NOMO-1 treated with dmso at 0.1 percent for 144 hours (cell line): ENCODE data around the gene CRTAC1.

Experiments
- DNase-seq: peaks from one replicate; lab custom pipeline; 2025; ENCODE audit not compliant: unreplicated experiment; lab: John Stamatoyannopoulos, UW

CRTAC1 gene

DNA sequence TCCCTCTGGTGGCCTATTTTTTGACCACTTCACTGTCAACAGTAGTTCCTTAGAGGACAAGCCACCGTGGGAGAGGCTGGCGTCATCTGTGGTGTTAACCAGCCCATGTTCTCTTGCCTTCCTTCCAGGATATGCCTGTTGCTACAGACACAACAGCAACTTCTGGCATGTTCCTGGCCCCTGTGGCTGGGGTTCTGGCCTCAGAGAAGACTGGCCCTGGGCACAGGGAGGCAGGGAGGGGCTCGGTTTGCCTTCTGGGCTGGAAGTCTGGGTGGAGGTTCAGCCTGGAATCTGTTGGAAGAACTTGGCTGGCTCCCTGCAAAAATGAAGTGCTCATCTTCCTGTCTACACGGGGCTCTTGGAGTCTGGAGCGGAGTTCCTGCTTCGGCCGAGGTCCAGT lies 155.0 kb downstream of the CRTAC1 start:
- DNase-seq: no peak

DNA sequence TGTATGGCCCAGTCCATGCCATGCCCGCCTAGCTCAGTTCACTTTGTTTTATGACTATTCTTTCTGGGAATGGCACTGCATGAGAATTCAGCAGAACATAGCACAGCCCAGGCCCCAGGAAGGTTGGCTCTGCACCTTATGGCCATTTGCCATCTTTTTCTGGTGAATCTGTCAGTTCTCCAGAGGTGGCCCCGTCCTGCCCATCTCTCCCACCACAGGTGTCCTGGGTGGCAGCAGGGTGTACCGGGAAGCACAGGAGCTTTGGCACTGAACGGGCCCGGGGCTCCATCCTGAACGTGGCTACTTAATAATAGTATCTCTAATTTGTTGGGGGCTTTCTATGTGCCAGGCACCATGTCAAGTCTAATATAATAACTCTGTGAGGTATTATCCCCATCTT lies 156.1 kb downstream of the CRTAC1 start:
- no peak for DNase-seq

DNA sequence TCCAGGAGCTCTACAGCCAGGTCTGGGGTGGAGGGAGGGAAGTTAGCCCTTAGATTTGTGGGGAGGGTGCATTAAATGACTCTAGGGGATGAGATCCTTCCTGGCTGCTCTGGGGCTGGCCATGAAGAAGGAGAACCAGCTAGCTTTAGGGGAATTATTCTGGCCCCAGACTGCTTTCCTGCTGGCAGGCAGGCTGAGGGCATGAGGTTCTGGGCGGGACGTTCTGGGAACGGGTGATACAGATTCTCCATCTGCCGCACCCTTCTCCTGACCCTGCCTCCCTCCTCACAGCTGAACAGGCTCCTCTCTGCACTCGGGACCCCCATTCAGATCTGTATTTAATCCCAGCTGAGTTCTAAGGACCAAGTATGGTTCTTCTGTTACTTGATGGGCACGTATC lies 156.9 kb downstream of the CRTAC1 start:
- DNase-seq: no peak

DNA sequence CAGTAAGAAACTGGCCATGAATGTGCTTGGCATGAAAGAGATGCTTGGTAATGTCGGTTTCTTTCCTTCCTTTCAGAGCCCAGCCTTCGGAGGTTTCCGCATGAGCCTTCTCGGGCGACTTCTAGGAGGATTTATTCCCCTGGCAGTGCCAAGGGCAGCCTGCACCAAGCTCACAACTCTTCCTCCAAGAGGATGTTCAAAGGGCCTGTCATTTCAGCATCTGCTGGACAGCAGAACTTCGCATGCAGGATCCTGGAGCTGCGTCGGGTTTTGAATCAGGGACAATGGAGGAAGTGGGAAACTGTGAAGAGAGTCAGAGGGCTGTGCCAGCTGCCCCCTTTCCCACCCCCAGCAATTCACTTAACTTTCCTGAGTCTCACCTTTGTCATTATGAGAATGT lies 159.4 kb downstream of the CRTAC1 start:
- DNase-seq: no peak

DNA sequence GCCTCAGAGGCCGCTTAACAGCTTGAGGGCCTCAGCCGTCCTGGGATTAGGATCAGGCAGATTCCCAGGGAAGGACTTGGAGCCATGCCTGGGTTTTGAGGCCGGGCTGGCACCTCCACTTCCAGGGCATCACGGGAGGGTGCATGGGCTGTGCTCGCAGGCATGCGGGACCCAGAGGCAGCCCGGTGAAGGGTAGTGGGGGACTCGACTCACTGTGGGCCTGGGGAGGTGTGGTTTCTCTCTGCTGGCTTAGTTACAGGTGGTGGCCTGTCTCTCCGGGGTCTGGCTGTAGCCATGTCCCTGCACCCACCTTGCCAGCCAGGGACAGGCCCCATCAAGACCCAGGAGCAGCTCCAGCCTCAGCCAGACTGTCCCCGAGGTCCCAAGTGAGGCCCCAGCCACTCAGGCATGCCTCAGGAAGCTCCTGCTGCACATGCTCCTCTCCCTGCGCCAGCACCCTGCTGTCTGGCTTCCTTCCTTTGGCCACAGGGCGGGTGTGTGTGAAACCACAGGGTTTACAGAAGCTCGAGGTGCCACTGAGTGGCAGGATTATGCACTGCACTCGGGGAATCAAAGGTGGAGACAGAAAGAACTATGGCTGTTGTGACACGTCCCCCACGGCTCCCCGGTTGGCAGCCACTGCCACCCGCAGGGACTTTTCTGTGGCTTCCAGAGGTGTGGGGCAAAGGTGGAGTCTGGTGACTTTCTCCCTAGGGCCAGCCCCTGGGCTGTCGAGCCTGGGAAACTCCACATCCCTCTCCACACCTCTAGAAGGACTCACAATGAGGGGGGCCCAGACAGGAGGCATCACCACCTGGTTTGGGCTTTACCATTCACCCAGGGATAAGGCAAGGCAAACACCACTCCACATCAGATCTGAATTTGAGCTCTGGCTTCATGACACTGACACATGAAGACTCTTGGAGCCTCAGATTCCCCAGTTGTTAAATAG lies 161.1 kb downstream of the CRTAC1 start:
- DNase-seq: peak; percentile 72

DNA sequence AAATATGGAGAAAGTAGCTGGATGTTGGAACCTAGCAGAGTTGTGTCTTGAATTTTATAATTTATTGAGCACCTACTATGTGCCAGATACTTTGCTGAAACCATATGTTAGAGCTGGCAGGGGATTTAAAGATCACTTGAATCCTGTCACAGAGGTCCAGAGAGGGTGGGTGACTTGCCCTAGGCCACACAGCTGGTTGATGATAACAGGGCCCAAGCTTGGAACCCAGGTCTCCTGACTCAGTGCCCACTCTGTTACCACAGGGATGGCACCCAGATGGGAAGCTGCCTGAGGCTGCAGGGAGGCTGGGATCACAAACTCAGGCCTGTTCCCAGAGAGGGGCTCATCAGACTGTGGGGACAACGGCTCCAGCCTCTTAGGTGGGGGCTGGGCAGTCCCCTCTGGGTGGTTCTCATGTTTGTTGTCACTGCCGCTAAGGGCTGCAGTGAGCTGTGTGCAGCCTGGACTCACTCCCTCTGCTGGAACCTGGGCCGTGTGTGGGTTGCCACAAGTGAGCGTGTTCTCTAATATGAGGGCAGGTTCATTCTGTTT lies 162.2 kb downstream of the CRTAC1 start:
- DNase-seq: no peak

DNA sequence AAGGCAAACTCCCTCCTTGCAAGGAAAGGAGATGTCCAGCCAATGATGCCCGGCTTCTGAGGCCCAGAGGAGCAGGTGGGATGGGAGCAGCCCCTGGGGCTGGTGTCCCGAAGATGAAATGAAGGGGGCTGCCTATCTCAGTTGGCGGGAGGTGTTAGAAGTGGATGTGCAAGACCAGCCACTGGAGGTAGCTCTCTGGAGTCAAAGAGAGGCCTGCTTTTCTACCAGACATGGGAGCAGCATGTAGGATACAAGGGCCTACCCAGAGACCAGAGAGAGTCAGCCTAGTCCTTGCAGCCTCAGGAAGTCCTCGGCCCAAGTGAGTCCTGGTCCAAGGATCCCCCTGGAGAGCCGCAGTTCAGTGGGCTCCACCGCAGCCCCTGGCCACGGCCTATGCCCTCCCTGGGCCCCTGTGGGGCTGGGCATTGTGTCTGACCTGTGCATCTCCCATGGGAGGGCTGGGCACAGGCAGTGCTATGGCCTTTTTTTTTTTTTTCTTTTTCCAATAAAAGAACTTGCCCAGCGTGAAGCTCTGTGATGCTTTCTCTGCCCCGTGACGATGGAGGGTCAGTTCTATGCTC lies 163.1 kb downstream of the CRTAC1 start:
- no peak for DNase-seq

DNA sequence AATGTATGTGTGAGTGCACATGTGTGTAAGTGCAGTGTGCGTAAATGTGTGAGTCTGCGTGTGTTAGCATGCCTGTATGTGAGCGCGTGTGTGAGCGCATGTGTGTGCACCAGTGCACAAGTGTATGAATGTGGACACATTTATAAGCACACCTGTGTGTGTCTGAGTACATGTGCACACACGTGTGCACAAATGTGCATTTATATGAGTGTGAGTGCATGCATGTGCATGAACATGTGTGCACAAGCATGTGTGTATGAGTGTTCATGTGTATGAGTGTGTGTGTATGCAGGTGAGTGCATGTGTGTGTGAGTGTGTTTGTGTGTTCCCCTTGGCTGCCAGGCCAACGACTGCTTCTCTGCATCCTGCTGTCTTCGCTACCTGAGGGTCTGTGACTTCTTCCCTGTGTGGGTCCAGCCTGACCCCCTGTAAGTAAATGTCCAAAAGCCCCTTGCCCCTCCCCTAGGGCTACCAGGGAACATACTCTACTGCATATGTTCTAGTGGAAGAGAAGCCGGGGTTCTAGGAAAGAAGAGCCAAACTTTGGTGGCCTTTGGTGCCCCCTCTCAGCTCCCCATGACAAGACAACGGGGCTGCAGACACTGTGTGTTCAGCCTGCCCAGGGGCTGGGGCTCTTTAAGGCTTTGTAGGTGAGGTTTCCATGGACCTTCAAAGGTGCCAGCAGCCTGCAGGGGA lies 163.7 kb downstream of the CRTAC1 start:
- no peak for DNase-seq

DNA sequence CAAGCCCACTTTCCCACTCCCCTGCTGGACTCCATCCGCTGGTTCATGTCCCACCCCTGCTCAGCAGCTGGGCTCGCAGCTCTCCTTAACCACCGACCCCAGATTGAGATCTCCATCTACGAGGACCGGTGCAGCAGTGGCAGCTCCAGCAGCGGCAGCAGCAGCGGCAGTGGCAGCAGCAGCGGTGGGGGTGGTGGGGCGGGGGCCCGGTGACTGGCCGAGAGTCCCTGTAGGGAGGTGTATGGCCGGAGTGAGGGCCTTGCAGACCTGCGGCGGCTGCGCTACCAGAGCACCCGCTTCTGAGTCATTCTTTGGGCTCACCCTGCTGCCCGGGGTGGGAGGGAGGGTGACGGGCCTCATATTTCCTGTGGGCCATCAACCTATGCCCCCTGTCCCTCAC lies 164.9 kb downstream of the CRTAC1 start:
- DNase-seq: no peak

DNA sequence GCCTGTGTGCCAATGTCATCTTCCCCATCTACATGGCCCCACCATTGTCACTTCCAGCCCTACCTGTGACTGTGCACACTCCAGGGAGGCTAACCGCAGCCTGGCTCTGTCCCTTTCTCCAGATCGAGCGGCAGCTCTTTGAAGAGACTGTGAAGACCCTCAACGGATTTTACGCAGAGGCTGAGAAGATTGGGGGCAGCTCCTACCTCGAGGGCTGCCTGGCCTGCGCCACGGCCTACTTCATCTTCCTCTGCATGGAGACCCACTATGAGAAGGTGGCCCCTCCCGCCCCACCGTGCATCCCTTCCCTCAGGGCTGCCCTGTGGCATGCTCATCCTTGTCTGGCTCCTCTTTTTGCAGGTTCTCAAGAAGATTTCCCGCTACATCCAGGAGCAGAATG lies 166.6 kb downstream of the CRTAC1 start:
- DNase-seq: no peak

DNA sequence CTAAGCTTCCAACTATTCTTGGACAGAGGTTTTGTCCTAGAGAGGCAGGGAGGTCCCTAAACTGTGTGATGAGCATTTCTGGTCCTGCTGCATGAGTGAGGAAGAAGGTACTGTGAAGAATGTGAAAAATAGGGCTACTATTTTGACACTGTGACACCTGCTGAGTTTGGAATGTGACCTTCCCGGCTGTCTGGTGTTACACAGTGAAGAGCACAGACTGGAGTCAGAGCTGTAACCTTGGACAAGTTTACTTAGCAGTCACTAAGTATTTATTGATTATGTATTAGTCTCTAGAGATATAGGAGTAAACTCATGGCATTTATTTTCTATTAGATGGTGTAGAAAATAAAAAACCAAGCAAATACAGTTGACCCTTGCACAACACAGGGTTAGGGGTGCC lies 168.5 kb downstream of the CRTAC1 start:
- DNase-seq: no peak

DNA sequence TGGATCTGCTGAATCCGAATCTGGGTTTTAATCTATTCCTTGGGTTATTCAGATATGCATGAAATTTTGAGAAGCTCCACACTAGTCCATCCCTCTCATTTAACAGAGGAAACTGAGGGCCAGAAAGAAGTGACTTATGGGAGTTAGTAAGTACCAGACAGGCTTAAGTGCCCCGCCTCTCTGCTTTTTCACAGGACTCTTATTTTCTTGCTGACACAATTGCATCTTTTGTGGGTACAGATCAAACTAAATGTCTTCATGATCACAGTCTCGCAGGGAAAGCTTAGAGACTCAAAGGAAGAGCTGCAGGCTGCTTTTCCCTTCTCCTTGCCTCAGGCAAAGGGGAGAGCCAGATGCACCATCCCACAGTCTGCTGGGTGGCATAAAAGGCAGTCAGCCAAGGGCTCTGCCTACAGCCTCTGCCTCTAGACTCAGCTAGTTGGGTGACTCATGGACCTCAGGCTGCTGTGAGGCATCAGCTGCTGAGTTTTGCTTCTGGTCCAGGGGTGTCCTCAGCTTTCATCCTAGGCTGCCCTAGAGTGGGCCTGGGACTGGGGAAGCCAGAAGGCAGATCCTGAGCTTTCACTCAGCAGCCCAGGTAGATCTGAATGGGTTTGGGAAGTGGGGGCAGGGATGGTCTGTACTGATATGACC lies 169.2 kb downstream of the CRTAC1 start:
- DNase-seq: no peak

DNA sequence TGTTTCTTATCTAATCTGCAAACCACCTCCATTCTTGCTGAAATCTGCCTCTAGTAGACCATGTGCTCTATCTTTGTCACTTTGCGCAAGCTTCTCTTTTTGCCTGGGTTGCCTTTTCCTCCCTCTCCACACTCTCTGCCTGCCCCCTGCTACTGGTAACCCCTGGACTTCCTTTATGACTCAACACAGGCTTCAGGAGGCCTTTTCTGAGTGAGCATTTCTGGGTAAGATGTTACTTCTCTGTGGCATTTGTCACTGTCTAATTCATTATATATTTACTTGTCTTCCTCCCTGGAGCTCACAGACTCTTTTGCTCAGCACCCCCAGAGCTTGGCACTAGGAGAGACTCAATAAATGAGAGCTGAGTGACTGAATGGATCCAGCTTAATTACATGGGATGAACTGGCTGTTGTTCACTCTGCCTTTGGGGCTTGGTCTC lies 172.4 kb downstream of the CRTAC1 start:
- peak; percentile 94 for DNase-seq

DNA sequence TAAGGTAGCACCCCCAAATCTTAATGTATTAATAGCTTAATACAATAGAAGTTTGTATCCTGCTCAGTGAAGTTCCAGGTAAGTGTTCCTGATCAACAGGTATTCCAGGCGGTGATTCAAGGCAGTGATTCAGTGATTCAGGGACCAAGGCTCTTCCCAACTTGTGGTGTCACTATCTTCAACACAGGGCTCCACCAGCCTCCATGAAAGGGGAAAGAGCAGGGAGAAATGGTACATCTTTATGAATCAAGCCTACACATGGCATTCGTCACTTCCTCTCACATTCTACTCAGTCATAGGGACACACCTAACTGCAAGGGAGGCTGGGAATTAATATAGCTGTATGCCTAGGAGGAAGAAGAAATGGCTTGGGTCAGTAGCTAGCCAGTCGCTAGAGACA lies 175.7 kb downstream of the CRTAC1 start:
- DNase-seq: no peak

DNA sequence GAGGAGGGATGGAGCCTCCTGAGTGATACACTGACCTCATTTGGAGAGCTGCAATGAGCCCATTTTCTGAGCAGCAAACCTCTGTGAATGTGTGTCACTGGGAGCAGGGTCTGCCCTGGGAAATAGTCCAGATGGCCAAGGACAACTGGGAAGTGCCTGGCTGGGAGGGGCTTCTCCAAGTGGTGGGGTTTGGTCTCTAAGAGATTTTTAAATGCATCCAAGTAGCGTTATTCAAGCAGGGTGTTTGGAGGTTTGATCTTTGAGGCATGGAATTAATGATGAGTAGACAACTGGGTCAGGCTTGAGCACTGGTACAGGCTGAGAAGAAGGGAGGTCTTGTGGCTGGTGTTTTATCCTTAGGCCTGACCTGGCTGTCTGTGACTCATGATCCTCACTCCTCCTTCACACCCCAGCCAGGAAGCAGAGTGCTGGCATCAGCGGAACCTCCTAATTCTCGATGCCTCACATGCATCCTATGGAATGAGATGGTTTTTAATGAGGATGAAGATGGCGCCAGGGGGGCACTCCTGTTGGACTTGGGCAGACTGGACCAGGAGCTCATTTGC lies 177.5 kb downstream of the CRTAC1 start:
- DNase-seq: no peak

DNA sequence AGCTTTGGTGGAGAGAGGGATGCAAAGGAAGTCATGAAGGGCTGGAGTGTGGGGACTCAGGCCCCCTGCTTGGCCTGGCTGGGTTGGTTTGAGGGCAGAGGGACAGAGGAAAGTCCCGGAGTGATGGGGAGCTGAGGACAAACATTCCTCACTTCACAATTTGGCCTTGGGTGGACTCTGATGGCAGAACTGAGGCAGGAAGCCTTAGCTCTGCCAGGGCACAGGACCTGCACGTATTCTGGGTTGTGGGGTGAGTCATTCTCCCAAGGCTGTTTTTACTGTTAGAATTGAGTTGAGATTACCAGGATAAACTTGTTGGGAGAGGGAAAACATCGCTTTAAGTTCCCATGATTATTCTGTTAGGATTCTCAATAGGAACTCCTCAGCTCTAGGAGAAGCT lies 178.1 kb downstream of the CRTAC1 start:
- DNase-seq: no peak

DNA sequence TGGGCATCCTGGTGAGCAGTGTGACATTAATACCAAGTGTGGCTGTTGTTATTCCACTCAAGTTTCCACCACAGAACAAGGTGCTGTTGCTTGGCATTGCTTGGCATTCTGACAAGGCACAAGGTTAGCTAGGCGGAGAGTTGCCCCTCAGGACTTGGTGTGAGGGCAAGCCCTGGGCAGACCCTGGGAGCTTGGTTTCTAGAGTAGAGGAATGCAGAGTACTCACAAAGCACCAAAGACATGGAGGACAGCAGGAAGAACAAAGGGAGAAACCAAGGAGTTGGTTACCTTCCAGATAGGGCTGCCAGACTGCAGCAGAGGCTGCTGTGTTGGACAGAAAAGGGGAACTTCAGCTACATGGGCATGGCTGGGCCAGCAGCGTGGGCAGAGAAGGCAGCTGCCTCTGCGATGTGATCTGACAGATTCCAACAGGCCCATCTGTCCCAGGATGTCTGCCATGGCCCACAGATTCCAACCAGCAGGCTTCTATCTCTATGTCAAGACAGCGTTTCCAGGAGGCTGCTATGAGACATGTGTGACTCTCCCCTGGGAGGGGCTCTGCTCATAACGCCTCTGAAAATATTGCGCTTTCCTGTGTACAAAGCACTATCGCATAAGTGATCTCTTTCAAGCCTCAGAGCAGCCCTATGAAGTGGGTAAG lies 178.9 kb downstream of the CRTAC1 start:
- DNase-seq: no peak

DNA sequence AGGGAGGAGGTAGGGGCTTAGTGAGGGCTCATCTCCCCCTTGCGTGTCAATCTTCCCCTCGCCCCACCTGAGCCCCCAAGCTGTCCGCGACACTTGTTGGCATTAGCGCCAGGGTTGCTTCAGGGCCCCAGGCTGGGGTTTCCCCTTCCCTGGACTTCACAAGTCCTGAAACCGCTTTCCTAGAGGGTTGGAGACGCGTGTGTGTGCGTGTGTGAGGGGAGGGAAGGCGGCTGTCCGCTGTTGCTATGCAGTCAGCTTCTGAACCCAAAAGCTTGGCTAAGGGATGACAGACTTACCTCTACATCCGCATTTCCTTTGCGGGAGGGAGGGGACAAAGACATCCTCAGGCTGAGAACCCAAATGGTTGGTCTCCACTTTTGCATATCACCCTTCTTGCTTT lies 180.0 kb downstream of the CRTAC1 start:
- DNase-seq: no peak

DNA sequence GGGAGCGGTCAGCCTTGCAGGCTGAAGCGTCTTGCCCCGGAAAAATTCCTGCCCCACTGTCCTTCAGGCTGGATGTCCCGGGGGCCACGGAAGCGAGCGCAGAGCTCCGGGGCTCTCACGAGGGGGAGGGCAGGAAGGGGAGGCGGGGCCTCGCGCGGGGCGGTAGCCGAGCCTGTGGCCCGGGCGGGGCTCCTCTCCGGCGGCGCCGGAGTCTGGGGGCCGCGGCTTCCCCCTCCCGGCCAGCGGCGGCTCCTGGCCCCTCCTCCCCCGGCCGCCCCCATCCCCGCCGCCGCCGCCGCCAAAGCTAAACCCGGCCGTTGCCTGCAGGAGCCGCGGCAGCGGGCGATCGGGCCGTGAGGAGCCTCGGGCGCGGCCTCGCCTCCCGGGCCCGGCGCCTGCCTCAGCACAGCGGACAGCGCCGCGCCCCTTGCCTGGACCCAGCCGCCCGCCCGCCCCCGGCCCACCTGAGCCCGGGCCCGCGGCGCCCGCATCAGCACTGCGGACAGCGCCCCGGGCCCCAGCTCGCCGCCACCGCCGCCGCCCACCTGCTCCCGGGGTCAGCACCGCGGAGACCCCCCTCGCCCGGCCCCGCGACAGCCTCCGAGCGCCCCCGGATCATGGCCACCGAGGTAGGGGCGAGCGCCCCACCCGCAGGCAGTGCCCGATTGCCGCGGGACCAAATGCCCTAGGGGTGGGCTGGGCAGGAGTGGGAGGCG lies 180.6 kb downstream of the CRTAC1 start, which contains the start of gene GOLGA7B:
GOLGA7B (plus strand) TSS at position 157 of the 716 bp plus-strand sequence; CDS start at position 618, 461 bp downstream.
- DNase-seq: peak; percentile 14
